DND-41 (cell line): ENCODE results near the gene COL4A1.

ENCODE experiments used
- ATAC-seq: fragments of 200-7000 bp; cut with Tn5 transposase; 3 replicates; pipeline ENCODE4 v1.9.1; 2021; ENCODE audit warnings: low read depth; ENCODE audit not compliant: insufficient read depth
- DNase-seq: peaks from one replicate; pipeline ENCODE4 v3.0.0-alpha.2; 2020
- H2AFZ ChIP-seq: 2 replicates; pipeline ENCODE4 v1.6.0; 2012; ENCODE audit warnings: low read depth, low read length
- H3K27ac ChIP-seq: 2 replicates; pipeline ENCODE4 v1.5.1; 2012; ENCODE audit warnings: low read length, inconsistent platforms
- H3K27me3 ChIP-seq: fragments of 200-600 bp; sonication (generic); 2 replicates; pipeline ENCODE4 v1.6.0; 2012; ENCODE audit warnings: low read length, mild to moderate bottlenecking, inconsistent platforms; ENCODE audit not compliant: insufficient read depth, poor library complexity
- H3K36me3 ChIP-seq: 2 replicates; pipeline ENCODE4 v1.5.1; 2012; ENCODE audit warnings: low read length, inconsistent platforms; ENCODE audit not compliant: insufficient read depth
- H3K4me1 ChIP-seq: 2 replicates; pipeline ENCODE4 v1.5.1; 2012; ENCODE audit warnings: mild to moderate bottlenecking, low read length; ENCODE audit not compliant: insufficient read depth
- H3K4me2 ChIP-seq: 2 replicates; pipeline ENCODE4 v1.6.0; 2012; ENCODE audit warnings: mild to moderate bottlenecking, moderate library complexity, low read length, inconsistent platforms; ENCODE audit not compliant: insufficient read depth
- H3K4me3 ChIP-seq, 2 experiments: fragments of 200-600 bp in 1 of 2; shearing (Covaris generic) in 1 of 2; 2 replicates each; pipeline ENCODE4 v1.5.1; 2012 to 2016; ENCODE audit warnings: inconsistent platforms in 2 of 2, low read length in 2 of 2, mild to moderate bottlenecking in 2 of 2, low read depth in 1 of 2, moderate library complexity in 1 of 2
- H3K79me2 ChIP-seq: 2 replicates; pipeline ENCODE4 v1.6.0; 2012; ENCODE audit warnings: low read length, inconsistent platforms; ENCODE audit not compliant: insufficient read depth
- H3K9ac ChIP-seq: 2 replicates; pipeline ENCODE4 v1.6.0; 2012; ENCODE audit warnings: low read depth, mild to moderate bottlenecking, inconsistent platforms, low read length, moderate library complexity
- H3K9me3 ChIP-seq: 2 replicates; pipeline ENCODE4 v1.5.1; 2012; ENCODE audit warnings: low read length, moderate library complexity, mild to moderate bottlenecking, inconsistent platforms; ENCODE audit not compliant: insufficient read depth, severe bottlenecking
- H4K20me1 ChIP-seq: 2 replicates; pipeline ENCODE4 v1.6.0; 2012; ENCODE audit warnings: low read length; ENCODE audit not compliant: insufficient read depth
- CTCF ChIP-seq: IDR thresholded peaks from 2 replicates; pipeline ENCODE4 v1.5.1; 2012; ENCODE audit warnings: borderline replicate concordance, low read length, moderate library complexity, mild to moderate bottlenecking; ENCODE audit not compliant: poor library complexity, severe bottlenecking; ENCODE audit errors: extremely low read depth
- EZH2 ChIP-seq: IDR thresholded peaks from 3 replicates; pipeline ENCODE4 v1.6.1; 2012; ENCODE audit warnings: borderline replicate concordance, low read depth, mild to moderate bottlenecking, moderate library complexity, low read length, inconsistent platforms; ENCODE audit not compliant: severe bottlenecking

Gene COL4A1

GRCh38 chr13:110320645-110321044 lies 13.7 kb upstream of the COL4A1 start:
- Histone ChIP-seq H3K4me2 (no peak overlapping the region), H2AFZ (no peak overlapping the region), H3K36me3 (no peaks in the 10 kb centered on the region), H3K4me1 (no peaks in the 10 kb centered on the region; the same call in 1 of the 2 replicates), H3K9me3 (no peaks in the 10 kb centered on the region), H3K27ac (no peak overlapping the region), H3K79me2 (no peaks in the 10 kb centered on the region), H3K4me3 (no peak overlapping the region), H4K20me1 (peaks cover 6% of the 10 kb centered on the region; the same call in 1 of the 2 replicates), H3K27me3 (peaks cover 47% of the 10 kb centered on the region), H3K9ac (no peak overlapping the region)
- DNase-seq (no peak), ATAC-seq (no peak)
- no peak for TF ChIP-seq EZH2
- no peak for TF ChIP-seq CTCF

DNA sequence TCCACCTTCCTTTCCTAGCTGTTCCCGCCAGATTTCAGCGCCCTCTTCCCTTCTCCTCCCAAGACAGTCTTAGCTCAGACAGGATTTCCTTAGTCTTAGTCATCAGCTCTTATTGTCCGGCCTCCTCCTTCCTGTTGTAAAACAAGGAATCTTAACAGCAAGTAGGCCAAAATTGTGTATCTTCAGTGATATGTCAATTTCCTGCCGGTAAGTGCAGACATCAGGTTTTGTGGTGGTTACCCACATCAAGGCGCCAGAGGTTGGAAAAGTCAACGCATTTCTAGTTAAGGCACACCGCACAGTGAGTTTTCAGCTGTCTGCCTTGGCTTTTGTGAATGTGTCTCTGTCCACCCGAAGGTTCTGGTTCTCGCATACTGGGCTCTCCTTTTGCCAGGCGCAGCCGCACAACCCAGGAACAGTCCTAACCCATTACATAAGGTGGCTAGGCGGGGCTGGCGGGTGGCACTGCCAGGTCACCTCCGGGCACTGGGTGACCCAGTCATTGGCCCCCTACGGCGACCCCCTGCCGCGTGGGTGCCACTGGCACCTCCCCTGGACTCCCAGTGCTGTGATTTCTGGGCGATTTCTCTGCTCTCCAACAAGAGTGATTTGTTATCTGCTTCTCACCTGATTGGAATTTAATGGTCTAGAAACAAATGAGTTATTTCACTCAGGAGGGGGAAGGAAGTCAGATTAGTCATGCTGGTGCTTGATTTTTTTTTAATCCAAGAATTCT lies 13.0 kb upstream of the COL4A1 start:
- no peak overlapping the region for H3K9ac ChIP-seq
- H3K4me3 ChIP-seq: no peak overlapping the region
- ATAC-seq (peak; percentile 80), DNase-seq (peak; percentile 38)
- peaks cover 6% of the 10 kb centered on the region; the same call in 1 of the 2 replicates for H4K20me1 ChIP-seq
- H3K9me3 ChIP-seq: no peaks in the 10 kb centered on the region
- TF ChIP-seq EZH2 (no peak), CTCF (no peak)
- H3K27ac ChIP-seq: no peak overlapping the region
- H3K4me1 ChIP-seq: no peaks in the 10 kb centered on the region; the same call in 1 of the 2 replicates
- H3K4me2 ChIP-seq: no peak overlapping the region
- peaks cover 42% of the 10 kb centered on the region for H3K27me3 ChIP-seq
- no peak overlapping the region for H2AFZ ChIP-seq
- no peaks in the 10 kb centered on the region for H3K36me3 ChIP-seq
- H3K79me2 ChIP-seq: no peaks in the 10 kb centered on the region

- Histone ChIP-seq H2AFZ (no peak overlapping the region), H3K4me2 (no peak overlapping the region), H3K9me3 (no peaks in the 10 kb centered on the region), H3K36me3 (no peaks in the 10 kb centered on the region), H3K27me3 (peaks cover 42% of the 10 kb centered on the region), H3K79me2 (no peaks in the 10 kb centered on the region), H3K4me1 (no peaks in the 10 kb centered on the region; the same call in 1 of the 2 replicates), H3K27ac (no peak overlapping the region), H3K9ac (no peak overlapping the region), H4K20me1 (peaks cover 6% of the 10 kb centered on the region; the same call in 1 of the 2 replicates), H3K4me3 (no peak overlapping the region)
- no peak for TF ChIP-seq EZH2
- no peak for TF ChIP-seq CTCF
- DNase-seq: no peak
- ATAC-seq: no peak
Measured at GRCh38 chr13:110319397-110319773, 12.4 kb upstream of the COL4A1 start.
